ENCODE measurements around the gene KIF20A.

- TF ChIP-seq CTCF (IDR thresholded peaks at IDR 0.05; ENCODE audit: low read depth, low read length) (no peak), POLR2A (IDR thresholded peaks at IDR 0.05; ENCODE audit: extremely low read depth, insufficient read length) (no peak)
Measured at GRCh38 chr5:138139781-138140090, 39.2 kb upstream of the KIF20A start.
